ENCODE results near the gene CXXC5.

The CXXC5 gene

DNA sequence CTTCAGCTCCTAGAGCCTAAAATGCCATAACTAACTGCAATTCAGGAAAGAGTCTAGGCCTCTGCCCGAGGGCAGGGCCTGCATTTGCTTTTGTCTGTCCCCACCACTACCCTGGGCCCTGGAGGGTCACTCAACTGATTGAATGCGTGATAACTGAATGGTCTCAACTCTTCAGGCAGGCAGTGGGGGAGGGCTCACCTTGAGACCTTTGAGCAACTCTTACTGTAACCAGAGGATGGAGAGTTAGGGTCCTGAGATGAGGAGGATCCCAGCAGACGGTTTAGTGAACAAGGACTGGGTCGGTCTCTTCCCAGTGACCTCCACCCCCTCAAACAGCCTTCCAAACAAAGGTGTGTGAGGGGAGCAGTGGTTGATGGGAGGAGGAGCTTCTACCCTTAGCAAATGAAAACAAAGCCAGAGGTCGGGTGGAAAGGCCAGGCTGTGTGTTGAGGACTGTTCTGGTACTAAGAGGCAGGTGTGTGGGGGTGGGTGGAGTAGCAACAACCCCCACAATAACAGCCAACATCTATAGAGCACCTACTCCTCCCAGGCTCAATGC lies 59.4 kb downstream of the CXXC5 start:
- peaks cover 42% of the 10 kb centered on the region for H3K4me1 Mint-ChIP-seq
- peaks cover 17% of the 10 kb centered on the region for H3K27me3 Mint-ChIP-seq (ENCODE audit: low read depth)
- H3K4me3 Mint-ChIP-seq: peak overlapping the region in 1 of 3 experiments; percentile 40
- no peaks in the 10 kb centered on the region for H3K36me3 Mint-ChIP-seq (ENCODE audit: low read depth)
- TF ChIP-seq, protein P1, sequence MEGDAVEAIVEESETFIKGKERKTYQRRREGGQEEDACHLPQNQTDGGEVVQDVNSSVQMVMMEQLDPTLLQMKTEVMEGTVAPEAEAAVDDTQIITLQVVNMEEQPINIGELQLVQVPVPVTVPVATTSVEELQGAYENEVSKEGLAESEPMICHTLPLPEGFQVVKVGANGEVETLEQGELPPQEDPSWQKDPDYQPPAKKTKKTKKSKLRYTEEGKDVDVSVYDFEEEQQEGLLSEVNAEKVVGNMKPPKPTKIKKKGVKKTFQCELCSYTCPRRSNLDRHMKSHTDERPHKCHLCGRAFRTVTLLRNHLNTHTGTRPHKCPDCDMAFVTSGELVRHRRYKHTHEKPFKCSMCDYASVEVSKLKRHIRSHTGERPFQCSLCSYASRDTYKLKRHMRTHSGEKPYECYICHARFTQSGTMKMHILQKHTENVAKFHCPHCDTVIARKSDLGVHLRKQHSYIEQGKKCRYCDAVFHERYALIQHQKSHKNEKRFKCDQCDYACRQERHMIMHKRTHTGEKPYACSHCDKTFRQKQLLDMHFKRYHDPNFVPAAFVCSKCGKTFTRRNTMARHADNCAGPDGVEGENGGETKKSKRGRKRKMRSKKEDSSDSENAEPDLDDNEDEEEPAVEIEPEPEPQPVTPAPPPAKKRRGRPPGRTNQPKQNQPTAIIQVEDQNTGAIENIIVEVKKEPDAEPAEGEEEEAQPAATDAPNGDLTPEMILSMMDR (IDR thresholded peaks at IDR 0.05; ENCODE audit: unreplicated experiment in 3 of 3): no peak
- peak overlapping the region; percentile 68 to 92 (median 79) for H3K27ac Mint-ChIP-seq
- H3K9me3 Mint-ChIP-seq: no peaks in the 10 kb centered on the region

DNA sequence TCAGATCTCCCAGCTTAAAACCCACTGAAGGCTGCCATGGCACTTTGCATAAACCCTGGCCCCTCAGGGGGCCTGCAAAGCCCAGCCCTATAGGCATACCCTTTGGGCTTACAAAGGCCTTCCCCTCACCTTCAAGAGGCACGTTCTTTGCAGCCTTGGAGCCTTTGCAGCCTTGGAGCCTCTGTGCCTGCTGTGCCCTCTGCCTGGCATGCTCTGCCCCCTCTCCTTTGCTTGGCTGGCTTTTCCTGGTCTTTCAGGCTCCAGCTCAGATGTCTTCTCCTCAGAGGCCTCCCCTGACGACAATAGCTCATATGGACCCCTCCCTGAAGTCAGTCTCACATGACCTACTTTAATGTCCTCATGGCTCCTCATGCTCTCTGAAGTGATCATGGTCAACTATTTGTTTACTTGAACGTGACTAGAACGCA lies 60.3 kb downstream of the CXXC5 start:
- Mint-ChIP-seq H3K36me3 (ENCODE audit: low read depth) (no peaks in the 10 kb centered on the region), H3K27me3 (ENCODE audit: low read depth) (peaks cover 19% of the 10 kb centered on the region), H3K9me3 (no peaks in the 10 kb centered on the region), H3K27ac (peak overlapping the region; percentile 68 to 92 (median 79)), H3K4me3 (peak overlapping the region; percentile 68 to 77 (median 77)), H3K4me1 (peaks cover 37% of the 10 kb centered on the region)
- TF ChIP-seq, protein P1 (IDR thresholded peaks at IDR 0.05; ENCODE audit: unreplicated experiment in 3 of 3): no peak

DNA sequence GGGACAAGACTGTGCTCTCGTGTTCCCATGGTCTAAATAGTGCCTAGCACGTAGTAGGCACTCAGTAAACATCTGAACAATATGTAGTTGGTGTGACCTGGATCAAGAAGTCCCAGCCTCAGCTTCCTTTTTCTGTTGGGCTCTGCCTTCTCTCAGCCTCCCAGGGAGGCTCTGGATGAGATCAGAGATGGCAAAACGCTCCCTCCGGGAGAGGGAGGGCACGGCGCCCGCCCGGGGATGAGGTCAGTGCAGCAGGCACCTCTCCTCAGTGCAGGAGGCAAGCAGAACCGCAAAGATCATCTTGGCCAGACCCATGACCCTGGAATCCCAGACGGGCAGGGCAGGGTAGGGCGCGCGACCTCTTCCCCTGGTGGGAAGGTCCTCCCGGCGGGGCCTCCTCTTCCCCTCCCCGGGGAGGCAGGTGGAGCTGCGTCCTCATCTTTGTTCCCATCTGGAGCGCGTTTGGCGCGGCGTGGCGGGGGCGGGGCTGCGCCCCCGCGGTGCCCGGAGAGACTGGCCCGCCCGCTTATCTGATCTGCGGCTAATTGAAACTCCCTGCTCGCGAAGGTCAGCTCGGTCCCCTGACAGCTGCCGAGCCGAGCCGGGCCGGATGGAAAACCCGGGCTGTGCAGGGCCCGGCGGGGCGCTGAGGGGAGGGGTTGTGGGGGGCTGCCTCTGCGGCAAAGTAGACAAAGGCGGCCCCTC lies 60.9 kb downstream of the CXXC5 start:
- no peaks in the 10 kb centered on the region for H3K9me3 Mint-ChIP-seq
- peaks cover 23% of the 10 kb centered on the region for H3K27me3 Mint-ChIP-seq (ENCODE audit: low read depth)
- H3K4me3 Mint-ChIP-seq: peak overlapping the region; percentile 68 to 77 (median 77)
- H3K36me3 Mint-ChIP-seq (ENCODE audit: low read depth): no peaks in the 10 kb centered on the region
- H3K4me1 Mint-ChIP-seq: peaks cover 37% of the 10 kb centered on the region
- TF ChIP-seq, protein P1 (IDR thresholded peaks at IDR 0.05; ENCODE audit: unreplicated experiment in 3 of 3): no peak
- H3K27ac Mint-ChIP-seq: peak overlapping the region; percentile 68 to 92 (median 79)

DNA sequence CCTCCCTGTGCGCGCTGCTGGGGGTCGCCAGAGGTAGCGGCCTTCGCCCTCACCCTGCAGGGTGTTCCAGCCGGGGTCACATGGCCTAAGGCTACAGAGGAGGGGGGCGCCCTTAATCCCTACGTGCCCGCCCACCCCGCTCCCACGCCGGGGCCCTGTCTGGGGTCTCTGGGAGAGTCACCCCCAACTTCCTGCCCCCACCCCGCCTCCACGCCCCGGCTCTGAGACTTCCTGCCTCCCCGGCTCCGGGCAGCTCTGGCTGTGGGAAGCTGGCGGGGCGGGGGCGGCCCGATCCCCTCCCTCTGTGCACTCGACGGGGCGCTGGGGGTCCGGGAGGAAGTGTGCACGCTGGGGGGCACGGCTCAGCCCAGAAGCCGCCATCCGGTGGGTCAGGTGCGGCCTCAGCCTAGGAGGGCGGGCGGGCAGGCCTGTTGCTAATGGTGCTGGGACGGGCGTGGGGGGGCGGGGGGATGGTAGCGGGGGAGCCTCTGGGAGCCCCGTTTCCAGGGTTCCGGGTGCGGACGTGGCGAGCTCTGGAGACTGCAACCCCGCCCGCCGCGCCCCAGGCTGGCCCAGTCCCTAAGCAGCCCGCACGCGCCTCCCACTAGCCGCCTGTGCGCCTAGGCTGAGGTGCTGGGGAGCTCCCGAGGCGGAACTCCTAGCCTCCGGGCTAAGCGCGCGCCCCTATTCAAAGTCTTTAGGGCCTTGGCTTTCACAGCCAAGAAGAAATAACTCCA lies 61.6 kb downstream of the CXXC5 start:
- no peaks in the 10 kb centered on the region for H3K9me3 Mint-ChIP-seq
- peaks cover 37% of the 10 kb centered on the region for H3K4me1 Mint-ChIP-seq
- TF ChIP-seq, protein P1 (IDR thresholded peaks at IDR 0.05; ENCODE audit: unreplicated experiment in 3 of 3): no peak
- H3K27ac Mint-ChIP-seq: peak overlapping the region; percentile 90 to 96 (median 95)
- peak overlapping the region; percentile 79 to 82 (median 81) for H3K4me3 Mint-ChIP-seq
- no peaks in the 10 kb centered on the region for H3K36me3 Mint-ChIP-seq (ENCODE audit: low read depth)
- peaks cover 23% of the 10 kb centered on the region for H3K27me3 Mint-ChIP-seq (ENCODE audit: low read depth)

DNA sequence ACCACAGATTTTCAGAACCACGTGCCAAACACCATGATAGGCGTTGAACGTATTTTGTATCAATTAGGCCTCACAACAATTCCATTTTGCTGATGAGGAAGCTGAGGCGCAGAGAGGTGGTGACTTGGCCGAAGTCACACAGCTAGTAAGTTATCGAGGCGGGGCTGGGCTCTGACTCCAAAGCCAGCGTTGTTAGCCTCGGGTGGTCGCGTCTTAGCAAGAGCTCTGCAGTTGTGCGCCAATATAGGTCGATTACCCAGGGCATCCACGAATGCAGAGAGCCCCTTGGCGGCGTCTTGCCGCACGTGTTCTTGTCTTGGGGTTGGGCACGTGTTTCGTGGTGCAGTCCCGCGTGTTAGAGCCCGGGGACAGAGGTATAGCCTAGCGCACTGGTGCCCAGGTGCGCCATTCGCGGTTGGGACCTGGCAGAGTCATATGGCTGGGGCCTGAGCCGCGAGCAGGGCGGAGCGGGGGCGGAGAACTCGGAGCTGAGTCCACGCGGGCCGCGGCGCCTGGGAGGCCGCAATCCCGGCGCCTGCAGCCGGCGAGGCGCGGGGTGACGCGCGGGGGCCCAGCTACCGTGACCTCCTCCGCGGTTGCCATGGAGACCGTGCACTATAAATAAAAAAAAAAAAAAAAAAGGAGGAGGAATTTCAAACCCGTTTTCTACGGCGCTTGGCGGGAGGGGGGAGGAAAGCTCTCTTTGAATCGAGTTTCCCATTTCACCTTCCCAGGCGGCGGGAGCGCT lies 62.3 kb downstream of the CXXC5 start:
- TF ChIP-seq, protein P1 (IDR thresholded peaks at IDR 0.05; ENCODE audit: unreplicated experiment in 3 of 3): no peak

More for the DNA sequence above, 62.3 kb downstream of the CXXC5 start:
- Mint-ChIP-seq H3K27me3 (ENCODE audit: low read depth) (peaks cover 19% of the 10 kb centered on the region), H3K9me3 (no peaks in the 10 kb centered on the region), H3K27ac (peak overlapping the region; percentile 90 to 96 (median 95)), H3K36me3 (ENCODE audit: low read depth) (no peaks in the 10 kb centered on the region), H3K4me3 (peak overlapping the region; percentile 79 to 82 (median 81)), H3K4me1 (peaks cover 37% of the 10 kb centered on the region)
